ENCODE results near the gene BCL6B.

GRCh38 chr17:7056386-7056785 lies 33.5 kb downstream of the BCL6B start:
- TF ChIP-seq CTCF (IDR thresholded peaks at IDR 0.05; ENCODE audit: insufficient read depth, low read length, poor library complexity, severe bottlenecking) (no peak), EZH2phosphoT487 (conservative IDR thresholded peaks at IDR 0.05; ENCODE audit: low read length) (no peak)
